Stimulated activated CD4-positive, alpha-beta T cell treated with anti-CD3 and anti-CD28 coated beads, Interleukin-15, amount 100 ng/mL, for 1 hour (primary cell): ENCODE data around the gene IFITM5.
"Not testable (repeated sequence)": the region's sequence is repeated elsewhere in the genome, so short reads cannot be mapped to it uniquely, and the experiment has no call there.

Experiments
- DNase-seq, 2 donors: peaks; one replicate each; pipeline ENCODE4 v3.0.0-alpha.2; 2020; ENCODE audit warnings: low read depth in 1 of 2, low spot score in 1 of 2

Gene IFITM5

DNA sequence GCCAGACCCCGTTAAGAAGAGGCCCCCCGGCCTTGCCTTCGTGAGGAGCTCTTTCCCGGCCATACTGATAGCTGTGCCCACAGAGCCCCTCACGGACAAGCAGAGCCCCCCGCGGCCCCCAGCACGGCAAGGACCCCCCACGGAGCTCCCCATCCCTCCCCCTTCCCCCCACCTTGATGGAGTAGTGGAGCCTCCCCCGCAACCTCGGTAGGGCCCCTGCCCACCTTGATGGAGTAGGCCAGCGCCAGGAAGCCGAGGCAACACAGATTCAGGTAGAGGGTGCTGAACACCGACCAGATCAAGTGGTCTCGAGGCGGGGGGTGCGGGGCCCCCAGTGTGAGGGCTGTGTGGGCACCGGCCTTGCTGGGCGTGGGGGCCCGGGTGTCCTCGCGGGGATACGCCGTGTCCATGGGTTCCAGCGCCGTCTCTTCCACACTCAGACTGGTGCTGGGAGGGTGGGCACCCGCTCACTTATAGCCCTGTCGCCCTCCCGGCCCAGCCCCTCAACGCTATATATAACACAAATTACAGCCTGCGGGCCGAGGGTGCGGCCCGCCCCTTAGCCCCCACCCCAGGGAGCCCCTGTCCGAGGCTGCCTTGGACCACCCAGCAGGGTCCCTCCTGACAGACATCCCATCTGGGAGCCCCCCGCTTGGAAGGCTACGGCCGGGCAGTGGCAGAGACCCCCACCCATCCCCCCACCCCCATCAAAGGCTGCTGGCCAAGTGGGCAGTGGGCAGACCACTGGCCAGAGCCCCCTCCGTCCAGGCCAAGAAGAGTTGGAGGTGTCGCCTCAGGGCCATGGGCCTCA lies at the start of gene IFITM5:
Gene IFITM5, minus strand, starts transcription at position 446 of the 811 bp plus-strand sequence. Its CDS starts 36 bp downstream, at position 410.
- no peak for DNase-seq

DNA sequence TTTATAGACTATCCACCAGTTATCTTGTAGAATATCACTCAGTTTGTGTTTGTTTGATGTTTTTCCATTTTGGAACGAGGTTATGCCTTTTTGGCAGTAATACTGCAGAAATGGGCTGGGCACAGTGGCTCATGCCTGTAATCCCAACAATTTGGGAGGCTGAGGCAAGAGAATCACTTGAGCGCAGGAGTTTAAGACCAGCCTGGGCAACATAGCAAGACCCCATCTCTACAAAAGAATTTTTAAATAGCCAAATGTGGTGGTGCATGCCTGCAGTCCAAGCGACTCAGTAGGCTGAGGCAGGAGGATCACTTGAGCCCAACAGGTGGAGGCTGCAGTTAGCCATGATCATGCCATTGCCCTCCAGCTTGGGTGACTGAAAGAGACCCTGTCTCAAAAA lies 47.2 kb upstream of the IFITM5 start:
- no peak for DNase-seq

DNA sequence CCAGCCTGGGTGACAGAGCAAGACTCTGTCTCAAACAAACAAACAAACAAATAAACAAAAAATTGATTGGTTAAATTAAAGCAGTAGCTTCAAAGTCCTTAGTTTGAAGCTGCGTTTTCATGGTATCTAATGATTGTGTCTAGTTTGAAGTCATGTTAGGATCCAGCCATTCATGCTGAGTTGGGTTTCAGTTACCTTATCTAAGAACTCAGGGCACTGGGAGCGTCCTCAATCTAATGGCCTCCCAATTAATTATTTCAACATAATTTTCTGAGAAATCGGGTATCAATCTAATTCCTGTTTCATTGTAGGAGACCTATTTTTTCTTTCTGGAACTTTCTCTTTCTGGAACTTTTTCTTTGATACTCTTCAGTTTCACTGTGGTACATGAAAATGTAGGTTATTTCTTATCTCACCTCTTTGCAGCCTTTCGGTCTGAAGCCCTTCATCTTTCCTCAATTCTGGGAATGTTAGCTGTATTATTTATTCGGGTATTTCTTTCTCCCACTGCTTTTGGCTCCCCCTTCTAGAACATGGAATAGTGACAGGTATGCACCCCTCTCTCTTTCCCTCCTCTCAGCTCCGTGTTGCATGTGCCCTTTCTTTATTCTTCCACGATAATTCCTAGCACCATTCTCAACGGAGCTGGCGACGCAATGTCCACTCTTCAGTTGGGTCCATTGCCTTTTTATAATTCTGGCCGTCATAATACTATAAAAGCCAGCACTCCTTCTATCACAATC lies 45.7 kb upstream of the IFITM5 start:
- DNase-seq, result no peak

DNA sequence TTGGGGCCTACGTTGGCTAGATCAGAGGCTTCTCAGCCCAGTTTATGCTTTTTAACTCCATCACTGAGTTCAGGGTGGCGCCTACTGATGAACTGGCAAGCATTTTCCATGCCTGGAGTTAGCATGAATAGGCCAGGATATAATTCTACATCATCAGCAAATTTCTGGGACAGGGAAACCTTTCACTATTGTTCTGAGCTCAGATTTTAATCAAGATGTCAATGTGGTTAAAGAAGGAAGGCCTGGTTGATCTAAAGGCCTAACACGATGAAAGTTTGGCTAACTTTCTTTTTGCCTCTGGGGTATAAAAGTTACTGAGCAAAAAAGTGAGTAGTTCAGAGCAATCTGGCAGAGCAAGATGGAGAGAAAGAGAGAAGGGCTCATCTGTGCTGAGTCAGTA lies 43.0 kb upstream of the IFITM5 start:
- no peak for DNase-seq

GRCh38 chr11:340539-341512 lies 41.5 kb upstream of the IFITM5 start:
- DNase-seq, result no peak

GRCh38 chr11:339963-340362 lies 40.6 kb upstream of the IFITM5 start:
- DNase-seq, result no peak

DNA sequence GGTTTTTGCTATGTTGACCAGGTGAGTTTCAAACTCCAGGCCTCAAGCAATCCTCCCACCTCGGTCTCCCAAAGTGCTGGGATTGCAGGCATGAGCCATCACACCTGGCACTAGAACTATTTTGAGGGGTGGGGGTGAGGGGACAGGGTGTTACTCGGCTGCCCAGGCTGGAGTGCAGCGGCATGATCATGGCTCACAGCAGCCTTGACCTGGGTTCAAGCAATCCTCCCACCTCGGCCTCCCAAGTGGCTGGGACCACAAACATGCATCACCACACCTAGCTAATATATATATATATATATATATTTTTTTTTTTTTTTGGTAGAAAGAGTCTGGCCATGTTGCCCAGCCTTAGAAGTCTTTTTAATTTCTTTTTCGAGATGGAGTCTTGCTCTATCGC lies 38.4 kb upstream of the IFITM5 start:
- DNase-seq, result no peak

DNA sequence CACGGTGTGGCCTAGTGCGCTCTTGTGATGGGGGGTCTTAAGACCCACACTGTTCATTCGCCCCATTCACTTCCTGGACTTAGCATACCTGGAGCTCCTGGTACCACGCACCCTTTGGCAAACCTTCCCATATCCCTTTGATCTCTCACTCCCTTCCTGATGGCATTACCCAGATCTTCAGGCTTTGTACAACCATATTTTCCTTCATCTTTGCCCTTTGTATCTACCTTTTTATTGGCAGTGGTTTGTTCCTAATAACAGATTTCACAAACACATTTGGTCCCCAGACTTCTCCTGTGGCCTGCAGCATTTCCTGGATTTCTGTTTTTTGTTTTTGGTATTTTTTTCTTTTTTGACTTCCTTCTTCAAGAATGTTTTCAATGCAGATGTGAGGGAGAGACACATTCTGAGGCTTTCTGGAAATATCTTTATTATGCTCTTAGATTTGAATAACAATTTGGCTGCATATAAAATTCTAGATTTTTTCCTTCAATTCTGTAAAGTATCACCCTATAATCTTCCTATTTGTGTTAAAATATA lies 37.4 kb upstream of the IFITM5 start:
- DNase-seq, result no peak

DNA sequence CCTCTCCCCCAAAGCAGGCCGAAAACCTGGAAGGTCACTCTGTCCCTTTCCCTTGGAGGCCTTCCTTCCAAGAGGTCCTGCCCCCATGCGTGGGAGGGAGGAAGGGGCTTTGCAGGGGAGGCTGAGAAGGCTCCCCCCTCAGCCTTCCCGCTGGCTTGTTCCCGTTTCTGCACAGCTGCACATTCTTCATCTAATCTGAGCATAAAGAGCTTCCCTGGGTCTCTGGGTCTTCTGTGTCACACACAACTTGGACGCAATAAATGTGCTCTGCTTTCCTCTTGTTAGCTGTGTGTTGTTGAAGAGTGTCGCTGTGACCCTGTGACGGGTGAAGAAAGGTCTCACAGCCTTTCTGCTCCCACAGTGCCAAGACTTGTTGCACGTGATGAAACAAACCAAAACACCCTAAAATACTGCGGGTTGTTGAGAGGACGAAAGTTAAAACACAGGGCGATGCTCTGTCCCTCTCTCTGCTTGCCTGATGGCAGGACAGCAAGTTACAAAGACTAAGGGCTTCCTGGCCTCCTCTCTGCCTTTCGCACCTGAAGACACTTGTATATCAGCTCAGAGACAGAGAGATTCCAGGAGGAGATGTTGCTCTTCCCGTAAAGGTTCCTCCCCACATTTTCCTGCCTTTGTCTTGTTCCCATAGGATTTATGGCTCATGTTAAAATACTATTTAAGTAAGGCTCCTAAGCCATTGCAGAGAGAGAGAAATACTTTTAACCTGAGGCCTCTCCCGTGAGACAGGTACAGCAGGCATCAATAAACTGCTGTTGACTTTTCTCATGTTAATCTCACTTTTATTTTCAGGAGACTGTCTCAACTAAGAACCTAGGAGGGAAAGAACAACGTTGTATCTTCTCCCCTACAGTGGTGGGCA lies 36.7 kb upstream of the IFITM5 start:
- no peak for DNase-seq

GRCh38 chr11:334264-334994 lies 35.1 kb upstream of the IFITM5 start:
- no peak for DNase-seq

DNA sequence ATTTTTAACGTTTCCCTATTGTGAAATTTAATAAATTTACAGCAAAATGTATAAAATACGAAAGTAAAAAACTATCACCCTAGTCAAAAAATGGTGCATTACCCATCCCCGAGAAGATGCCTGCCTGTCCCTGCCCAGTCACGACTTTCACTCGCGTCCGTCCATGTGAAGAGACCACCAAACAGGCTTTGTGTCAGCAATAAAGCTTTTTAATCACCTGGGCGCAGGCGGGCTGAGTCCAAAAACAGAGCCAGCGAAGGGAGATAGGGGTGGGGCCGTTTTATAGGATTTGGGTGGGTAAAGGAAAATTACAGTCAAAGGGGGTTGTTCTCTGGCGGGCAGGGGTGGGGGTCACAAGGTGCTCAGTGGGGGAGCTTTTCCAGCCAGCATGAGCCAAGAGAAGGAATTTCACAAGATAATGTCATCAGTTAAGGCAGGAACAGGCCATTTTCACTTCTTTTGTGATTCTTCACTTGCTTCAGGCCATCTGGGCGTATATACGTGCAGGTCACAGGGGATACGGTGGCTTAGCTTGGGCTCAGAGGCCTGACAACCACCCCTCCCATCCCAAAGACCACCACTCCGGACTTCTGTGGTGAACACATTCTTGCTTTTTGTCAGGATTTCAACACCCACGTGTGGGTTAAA lies 34.4 kb upstream of the IFITM5 start:
- DNase-seq, result not testable (repeated sequence)

GRCh38 chr11:332651-333480 lies 33.5 kb upstream of the IFITM5 start:
- no peak for DNase-seq

DNA sequence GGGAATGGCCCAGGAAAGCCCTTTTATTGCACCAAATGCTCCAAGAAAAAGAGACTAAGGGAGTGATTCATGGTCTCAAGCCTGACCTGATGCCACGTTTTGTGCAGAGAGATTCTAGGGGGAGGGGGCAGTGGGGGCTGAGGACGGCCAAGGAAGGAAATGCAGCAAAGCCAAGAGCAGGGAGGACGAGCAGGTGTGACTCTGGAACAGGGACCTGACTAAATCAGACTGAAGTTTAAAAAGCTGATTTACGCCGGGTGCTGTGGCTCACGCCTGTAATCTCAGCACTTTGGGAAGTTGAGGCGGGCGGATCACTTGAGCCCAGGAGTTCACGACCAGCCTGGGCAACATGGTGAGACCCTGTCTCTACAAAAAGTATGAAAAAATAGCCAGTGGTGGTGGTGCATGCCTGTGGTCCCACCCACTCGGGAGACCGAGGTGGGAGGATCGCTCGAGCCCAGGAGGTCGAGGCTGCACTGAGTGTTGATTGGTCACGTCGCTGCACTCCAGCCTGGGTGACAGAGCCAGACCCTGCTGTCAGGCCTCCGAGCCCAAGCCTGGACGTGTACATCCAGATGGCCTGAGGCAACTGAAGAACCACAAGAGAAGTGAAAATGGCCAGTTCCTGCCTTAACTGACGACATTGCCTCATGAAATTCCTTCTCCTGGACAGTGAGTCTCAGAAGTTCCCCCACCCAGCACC lies 32.2 kb upstream of the IFITM5 start:
- DNase-seq, result no peak

DNA sequence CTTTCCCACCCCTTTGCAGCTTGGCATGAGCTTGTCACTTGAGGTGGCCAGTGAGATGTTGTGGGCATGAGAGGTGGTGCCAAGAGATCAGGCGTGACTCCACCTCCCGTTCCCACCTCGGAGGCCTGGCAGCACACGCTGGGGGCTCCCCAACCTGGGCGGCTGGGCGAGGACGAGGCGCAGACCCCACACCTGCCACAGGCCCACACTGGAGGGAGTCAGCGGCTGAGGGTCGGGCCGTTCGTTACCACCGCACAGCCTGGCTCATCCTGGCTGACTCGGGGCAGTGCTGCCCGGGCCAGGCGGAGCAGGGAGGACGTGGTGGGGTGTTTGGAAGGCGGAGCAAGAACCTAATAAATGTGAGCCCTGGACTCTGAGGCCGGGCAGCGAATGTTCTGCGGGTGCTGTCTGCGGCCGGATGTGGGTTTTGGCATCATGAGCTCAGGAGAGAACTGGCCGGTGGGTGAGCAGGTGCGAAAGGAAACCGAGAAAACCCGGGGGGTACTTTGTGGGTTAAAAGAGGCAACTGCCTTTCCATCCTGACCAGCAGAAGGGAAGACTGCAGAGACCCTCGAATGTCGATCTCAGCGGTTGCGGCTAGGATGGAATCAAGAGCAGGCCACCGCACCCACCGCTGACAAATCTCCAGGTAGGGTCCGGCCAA lies 31.5 kb upstream of the IFITM5 start:
- DNase-seq, result no peak

GRCh38 chr11:330307-330693 lies 31.0 kb upstream of the IFITM5 start:
- no peak for DNase-seq

- no peak for DNase-seq
These were observed 30.5 kb upstream of the IFITM5 start for GRCh38 chr11:329886-330253.

DNA sequence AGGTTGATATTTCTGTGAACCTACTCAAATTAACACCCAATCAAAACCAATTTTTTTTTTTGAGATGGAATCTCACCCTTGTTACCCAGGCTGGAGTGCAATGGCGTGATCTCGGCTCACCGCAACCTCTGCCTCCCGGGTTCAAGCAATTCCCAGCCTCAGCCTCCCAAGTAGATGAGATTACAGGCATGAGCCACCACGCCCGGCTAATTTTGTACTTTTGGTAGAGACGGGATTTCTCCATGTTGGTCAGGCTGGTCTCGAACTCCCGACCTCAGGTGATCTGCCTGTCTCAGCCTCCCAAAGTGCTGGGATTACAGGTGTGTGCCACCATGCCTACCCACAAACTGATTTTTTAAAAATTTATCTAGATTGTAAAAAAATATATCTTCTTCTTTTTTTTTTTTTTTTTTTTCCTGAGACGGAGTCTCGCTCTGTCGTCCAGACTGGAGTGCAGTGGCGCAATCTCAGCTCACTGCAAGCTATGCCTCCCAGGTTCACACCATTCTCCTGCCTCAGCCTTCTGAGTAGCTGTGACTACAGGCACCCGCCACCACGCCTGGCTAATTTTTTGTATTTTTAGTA lies 29.3 kb upstream of the IFITM5 start:
- not testable (repeated sequence) for DNase-seq
